BE2C (cell line): ENCODE measurements around the gene PXK. TPM values are rescaled to one million over a fixed set of nuclear protein-coding genes. Genes with fewer than 3 reads are reported as not detected.
"Not testable (repeated sequence)": the region's sequence is repeated elsewhere in the genome, so short reads cannot be mapped to it uniquely, and the experiment has no call there.

ENCODE experiments used
- DNase-seq: peaks from one replicate; pipeline ENCODE4 v3.0.0-alpha.2; 2020
- H3K27me3 ChIP-seq: fragments of 250-450 bp; sonication (Bioruptor Pico); 2 replicates; pipeline ENCODE4 v1.5.1; 2020; ENCODE audit warnings: mild to moderate bottlenecking
- H3K36me3 ChIP-seq: fragments of 250-450 bp; sonication (Bioruptor Pico); 2 replicates; pipeline ENCODE4 v1.5.1; 2020; ENCODE audit warnings: mild to moderate bottlenecking
- H3K4me1 ChIP-seq: fragments of 250-450 bp; sonication (Bioruptor Pico); 2 replicates; pipeline ENCODE4 v1.5.1; 2020
- H3K4me3 ChIP-seq: 2 replicates; pipeline ENCODE4 v1.5.1; 2011; ENCODE audit warnings: low read depth, low read length
- H3K9me3 ChIP-seq: fragments of 250-450 bp; sonication (Bioruptor Pico); 2 replicates; pipeline ENCODE4 v1.5.1; 2020
- polyA plus RNA-seq: library from polyadenylated mRNA; unstranded; fragments of >200 nt; gene quantifications from one replicate; pipeline ENCODE4 v1.2.1, GENCODE V29; 2012; ENCODE audit warnings: low read depth, missing spikeins; ENCODE audit not compliant: insufficient read length, insufficient read depth
- TF ChIP-seq, protein P1 (sequence below): IDR thresholded peaks from 2 replicates; pipeline ENCODE4 v1.5.1; 2012; ENCODE audit warnings: mild to moderate bottlenecking, low read depth, low read length

Gene PXK
- polyA plus RNA-seq, result 5.3 TPM

DNA sequence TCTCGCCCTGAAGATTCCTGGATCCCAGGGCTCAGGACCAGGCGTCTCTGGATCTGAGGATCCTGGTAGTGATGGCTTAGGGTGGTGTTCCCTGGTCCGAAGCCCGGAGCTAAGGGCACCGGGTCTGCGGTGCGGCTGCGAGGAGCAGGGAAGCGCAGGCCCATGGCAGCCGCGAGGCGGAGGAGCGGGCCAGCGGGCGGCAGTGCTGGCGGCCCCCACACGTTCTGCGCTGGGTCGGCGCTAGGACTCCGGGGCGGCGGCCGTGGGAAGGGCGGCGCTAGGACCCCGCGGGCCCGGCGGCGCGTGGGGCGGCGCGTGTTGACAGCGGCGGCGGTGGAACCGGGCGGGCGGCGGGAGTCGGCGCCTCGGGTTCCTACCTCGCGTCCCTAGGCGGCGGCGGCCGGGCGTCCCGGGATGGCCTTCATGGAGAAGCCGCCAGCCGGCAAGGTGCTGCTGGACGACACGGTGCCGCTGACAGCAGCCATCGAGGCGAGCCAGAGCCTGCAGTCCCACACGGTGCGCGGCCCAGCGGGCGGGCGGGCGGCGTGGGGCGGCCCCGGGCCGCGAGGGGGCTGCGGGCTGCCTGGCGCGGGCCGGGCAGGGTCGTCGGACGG is at the start of gene PXK:
Gene PXK (plus strand): TSS at position 318 of the 614 bp plus-strand sequence. CDS start 97 bp downstream, at position 415.
- Histone ChIP-seq H3K27me3 (no peaks in the 10 kb centered on the region), H3K9me3 (no peaks in the 10 kb centered on the region), H3K36me3 (no peaks in the 10 kb centered on the region), H3K4me1 (no peaks in the 10 kb centered on the region), H3K4me3 (peak within 1 kb of the TSS; percentile 68)
- TF ChIP-seq, protein P1, sequence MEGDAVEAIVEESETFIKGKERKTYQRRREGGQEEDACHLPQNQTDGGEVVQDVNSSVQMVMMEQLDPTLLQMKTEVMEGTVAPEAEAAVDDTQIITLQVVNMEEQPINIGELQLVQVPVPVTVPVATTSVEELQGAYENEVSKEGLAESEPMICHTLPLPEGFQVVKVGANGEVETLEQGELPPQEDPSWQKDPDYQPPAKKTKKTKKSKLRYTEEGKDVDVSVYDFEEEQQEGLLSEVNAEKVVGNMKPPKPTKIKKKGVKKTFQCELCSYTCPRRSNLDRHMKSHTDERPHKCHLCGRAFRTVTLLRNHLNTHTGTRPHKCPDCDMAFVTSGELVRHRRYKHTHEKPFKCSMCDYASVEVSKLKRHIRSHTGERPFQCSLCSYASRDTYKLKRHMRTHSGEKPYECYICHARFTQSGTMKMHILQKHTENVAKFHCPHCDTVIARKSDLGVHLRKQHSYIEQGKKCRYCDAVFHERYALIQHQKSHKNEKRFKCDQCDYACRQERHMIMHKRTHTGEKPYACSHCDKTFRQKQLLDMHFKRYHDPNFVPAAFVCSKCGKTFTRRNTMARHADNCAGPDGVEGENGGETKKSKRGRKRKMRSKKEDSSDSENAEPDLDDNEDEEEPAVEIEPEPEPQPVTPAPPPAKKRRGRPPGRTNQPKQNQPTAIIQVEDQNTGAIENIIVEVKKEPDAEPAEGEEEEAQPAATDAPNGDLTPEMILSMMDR, result no peak
- DNase-seq, result peak; percentile 72

DNA sequence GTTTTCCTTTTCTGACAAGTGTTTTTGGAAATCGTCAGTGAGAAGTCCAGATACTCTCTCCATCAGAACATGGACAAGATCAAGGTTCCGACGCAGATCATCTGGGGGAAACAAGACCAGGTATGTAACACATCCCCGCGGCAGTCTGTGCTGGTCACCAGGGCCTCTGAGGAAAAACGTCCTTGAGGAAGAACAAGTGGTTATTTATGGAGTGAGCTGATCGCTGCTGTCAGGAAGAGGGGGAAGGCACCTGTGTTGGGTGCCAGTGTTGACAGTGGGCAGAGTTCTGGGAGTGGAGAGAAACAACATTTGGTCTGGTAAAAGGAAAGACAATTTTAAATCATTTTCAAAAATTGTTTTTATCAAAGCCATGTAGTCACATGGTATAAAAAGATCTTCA is 47.4 kb upstream of the PXK start:
- Histone ChIP-seq H3K4me3 (no peak overlapping the region), H3K36me3 (no peaks in the 10 kb centered on the region), H3K27me3 (no peaks in the 10 kb centered on the region), H3K9me3 (no peaks in the 10 kb centered on the region), H3K4me1 (no peaks in the 10 kb centered on the region)
- TF ChIP-seq, protein P1, result no peak
- no peak for DNase-seq

DNA sequence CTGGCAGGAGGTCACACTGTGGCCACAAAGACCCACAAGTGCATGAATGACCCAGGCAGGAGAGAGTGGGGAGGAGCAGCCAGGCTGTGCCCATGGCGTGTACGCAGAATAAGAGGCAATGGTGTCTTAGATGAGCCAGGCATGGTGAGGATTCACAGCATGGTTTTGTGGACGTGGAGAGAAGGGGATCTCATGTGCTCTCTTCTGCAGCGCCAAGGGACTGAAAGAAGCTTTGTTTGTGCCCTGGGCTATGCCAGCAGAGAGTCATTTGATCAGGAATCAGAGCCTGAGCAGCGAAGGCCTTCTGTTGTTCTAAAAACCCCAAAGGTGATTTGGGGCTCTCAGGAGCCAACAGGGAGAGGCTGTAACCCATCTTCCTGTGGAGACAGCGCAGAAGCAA is 45.3 kb upstream of the PXK start:
- Histone ChIP-seq H3K36me3 (no peaks in the 10 kb centered on the region), H3K9me3 (no peaks in the 10 kb centered on the region), H3K27me3 (no peaks in the 10 kb centered on the region), H3K4me1 (no peaks in the 10 kb centered on the region), H3K4me3 (no peak overlapping the region)
- TF ChIP-seq, protein P1, result no peak
- no peak for DNase-seq

DNA sequence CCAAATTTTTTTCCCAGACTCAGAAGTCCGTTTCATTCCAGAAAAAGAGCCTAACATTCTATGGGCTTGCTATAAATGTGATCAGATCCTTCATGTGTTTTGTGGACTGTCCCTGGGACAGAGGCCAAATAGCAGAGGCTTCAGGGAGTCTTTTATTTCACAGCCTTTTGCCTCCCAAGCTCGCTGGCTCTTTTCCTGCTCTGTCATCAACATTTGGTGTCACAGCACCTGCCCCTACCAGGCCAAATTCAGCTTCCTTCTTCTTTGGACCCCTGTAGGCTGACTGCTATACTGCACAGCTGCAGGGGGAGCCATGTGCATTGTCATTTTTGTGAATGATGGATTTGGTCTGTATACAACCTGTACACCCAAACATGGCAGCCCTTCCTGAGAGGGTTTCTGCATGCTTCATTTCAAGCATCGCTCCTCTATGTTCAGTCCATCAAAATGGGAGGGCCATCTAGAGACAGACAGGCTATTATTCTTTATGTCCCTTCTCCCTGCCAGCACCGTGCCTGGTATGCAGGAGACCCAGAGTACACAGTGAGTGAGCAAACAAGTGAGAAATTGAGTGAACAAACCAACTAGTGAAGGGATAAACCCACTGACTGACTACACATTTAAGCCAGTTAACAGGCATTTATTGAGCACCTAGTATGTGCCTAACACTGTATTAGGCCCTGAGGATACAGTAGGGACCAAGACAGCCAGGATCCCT is 44.5 kb upstream of the PXK start:
- TF ChIP-seq, protein P1, result no peak
- no peak for DNase-seq
- Histone ChIP-seq H3K9me3 (no peaks in the 10 kb centered on the region), H3K27me3 (no peaks in the 10 kb centered on the region), H3K36me3 (no peaks in the 10 kb centered on the region), H3K4me1 (no peaks in the 10 kb centered on the region), H3K4me3 (no peak overlapping the region)

DNA sequence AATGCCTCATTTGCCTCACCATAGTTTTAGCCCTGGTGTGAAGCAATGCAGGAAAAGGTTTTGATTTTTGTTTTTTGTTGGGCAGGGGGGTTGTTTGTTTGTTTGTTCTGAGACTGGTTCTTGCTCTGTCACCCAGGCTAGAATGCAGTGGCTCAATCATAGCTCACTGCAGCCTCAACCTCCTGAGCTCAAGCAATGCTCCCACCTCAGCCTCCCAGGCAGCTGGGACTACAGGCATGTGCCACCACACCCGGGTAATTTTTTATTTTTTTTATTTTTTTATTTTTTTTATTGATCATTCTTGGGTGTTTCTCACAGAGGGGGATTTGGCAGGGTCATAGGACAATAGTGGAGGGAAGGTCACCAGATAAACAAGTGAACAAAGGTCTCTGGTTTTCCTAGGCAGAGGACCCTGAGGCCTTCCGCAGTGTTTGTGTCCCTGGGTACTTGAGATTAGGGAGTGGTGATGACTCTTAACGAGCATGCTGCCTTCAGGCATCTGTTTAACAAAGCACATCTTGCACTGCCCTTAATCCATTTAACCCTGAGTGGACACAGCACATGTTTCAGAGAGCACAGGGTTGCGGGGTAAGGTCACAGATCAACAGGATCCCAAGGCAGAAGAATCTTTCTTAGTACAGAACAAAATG is 43.6 kb upstream of the PXK start:
- H3K36me3 ChIP-seq, DNase-seq: not testable (repeated sequence)

DNA sequence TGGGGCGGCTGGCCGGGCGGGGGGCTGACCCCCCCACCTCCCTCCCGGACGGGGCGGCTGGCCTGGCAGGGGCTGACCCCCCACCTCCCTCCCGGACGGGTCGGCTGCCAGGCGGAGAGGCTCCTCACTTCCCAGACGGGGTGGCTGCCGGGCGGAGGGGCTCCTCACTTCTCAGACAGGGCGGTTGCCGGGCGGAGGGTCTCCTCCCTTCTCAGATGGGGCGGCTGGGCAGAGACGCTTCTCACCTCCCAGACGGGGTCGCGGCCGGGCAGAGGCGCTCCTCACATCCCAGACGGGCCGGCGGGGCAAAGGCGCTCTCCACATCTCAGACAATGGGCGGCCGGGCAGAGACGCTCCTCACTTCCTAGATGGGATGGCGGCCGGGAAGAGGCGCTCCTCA is 42.2 kb upstream of the PXK start:
- not testable (repeated sequence) for H3K9me3 ChIP-seq, H3K4me3 ChIP-seq, DNase-seq, H3K36me3 ChIP-seq, H3K27me3 ChIP-seq, H3K4me1 ChIP-seq

More for the DNA sequence above, 43.6 kb upstream of the PXK start:
- H3K9me3 ChIP-seq, H3K4me1 ChIP-seq, H3K27me3 ChIP-seq, H3K4me3 ChIP-seq: not testable (repeated sequence)
